Endothelial cell of hepatic sinusoid (primary cell): Measurements from ENCODE around the gene LYRM4.

Experiments
- in situ Hi-C: cut with HindIII; loops from 2 replicates; pipeline ENCODE4 v1.10.0; 2017; ENCODE audit warnings: low sequenced_read_pairs

Gene LYRM4

GRCh38 chr6:5282191-5282623 lies 21.5 kb upstream of the LYRM4 start:
- in situ Hi-C loops: no loop called here

DNA sequence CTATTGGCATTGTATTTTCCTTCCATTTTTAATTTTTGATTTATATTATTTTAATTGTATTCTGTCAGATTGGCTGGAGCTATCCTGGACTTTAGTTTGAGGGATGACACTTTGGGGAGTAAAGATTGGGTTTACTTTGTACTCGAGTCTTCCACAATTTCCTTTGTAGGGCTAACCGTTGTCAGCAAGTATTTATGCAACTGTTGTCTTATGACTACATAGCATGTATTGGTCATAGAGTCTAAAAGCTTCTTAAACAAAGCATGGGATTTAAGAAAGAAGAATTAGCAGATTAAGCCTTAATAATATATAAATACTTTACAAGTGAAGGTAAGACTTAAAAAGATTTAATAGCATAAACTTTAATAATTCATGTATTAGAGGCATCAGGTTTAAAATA lies 20.2 kb upstream of the LYRM4 start:
- in situ Hi-C loops: no loop called here

- in situ Hi-C loops: no loop called here
These were observed 19.2 kb upstream of the LYRM4 start for GRCh38 chr6:5279891-5280338.

GRCh38 chr6:5278565-5279120 lies 17.9 kb upstream of the LYRM4 start:
- in situ Hi-C loops: no loop called here

DNA sequence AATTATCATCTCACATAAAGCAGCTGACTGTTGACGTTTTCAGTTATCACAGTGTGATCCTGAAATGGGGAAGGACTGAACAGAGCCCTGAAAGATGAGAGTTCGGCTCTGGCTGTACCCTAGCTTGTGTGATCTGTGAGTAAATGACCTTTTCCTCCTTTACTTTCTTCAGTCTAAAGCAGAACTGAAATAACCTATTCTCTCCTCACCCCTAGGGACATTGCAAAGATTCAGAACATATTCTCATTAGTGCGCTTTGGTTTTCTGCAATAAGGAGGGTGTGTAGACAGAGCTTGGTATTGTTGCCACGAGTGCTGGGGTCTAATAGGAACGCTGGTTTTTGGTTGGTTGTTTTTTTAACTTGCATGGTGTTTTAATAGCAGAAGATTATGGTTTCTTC lies 17.3 kb upstream of the LYRM4 start:
- in situ Hi-C loops: no loop called here

GRCh38 chr6:5277589-5277988 lies 16.8 kb upstream of the LYRM4 start:
- in situ Hi-C loops: no loop called here

- in situ Hi-C loops: no loop called here
These were observed 15.8 kb upstream of the LYRM4 start for GRCh38 chr6:5276581-5276980.

DNA sequence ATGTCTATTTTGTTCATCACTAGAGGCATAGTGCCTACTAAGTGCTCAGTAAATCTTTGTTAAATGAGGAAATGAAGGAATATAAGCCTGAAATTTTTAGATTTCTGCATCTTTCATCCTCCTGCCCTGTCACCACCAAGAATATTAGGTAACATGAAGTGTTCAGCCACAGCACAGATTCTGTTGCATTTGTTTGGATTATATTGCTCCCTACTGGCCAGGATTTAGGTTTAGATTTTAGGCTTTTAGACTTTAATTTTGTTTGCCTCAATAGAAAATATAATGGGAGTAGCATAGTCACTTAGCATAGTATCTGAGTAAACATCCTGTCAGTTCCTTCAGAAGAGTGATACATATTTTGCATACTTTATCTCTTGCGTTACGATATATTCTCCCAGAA lies 14.7 kb upstream of the LYRM4 start:
- in situ Hi-C loops: no loop called here

DNA sequence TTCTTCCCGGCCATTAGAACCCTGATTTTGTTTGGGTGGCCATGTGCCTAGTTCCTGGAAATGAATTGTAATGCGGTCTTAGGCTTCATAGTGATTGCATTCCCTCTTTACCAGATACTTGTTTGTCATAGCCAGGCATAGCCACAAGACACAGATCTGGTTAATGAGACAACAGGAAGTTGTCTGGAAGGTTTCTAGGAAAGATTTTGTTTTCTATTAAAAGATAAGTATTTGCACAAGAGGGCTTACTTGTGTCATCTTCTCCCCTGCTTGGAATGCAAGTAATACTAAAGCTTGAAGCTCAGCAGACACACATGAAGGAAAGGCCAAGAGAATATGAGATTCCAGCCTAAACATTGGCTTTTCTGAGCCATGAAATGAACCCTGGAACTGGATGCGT lies 13.5 kb upstream of the LYRM4 start:
- in situ Hi-C loops: no loop called here

GRCh38 chr6:5271926-5272325 lies 11.2 kb upstream of the LYRM4 start:
- in situ Hi-C loops: no loop called here

DNA sequence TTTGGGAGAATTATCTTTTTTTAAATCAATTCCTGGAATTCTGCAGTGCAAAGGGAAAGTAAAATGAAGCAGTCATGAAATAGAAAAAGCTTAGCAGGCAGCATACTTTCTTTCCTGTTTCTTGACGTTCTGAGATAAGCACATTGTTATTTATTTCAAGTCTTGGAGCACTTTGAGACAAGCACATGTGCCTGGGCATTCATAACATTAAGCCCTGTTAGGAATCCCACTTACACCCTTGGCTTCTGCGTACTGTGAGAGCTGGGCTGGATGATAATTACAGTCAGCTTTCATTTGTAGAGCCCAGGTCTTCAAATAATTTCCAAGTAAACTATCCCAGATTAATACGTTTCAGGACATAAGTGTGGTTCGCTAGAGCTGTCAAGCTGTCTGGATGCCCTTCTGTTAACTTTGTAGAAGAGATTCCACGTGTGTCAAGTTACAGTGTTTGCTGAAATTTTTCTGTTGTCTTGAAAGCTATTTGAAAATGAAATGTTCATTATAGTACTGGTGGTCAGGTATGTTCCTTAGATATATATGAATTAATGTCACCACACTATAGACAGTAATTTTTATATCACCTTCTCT lies 9.4 kb upstream of the LYRM4 start:
- in situ Hi-C loops: no loop called here

- in situ Hi-C loops: no loop called here
These were observed 5.7 kb upstream of the LYRM4 start for GRCh38 chr6:5266423-5266822.

DNA sequence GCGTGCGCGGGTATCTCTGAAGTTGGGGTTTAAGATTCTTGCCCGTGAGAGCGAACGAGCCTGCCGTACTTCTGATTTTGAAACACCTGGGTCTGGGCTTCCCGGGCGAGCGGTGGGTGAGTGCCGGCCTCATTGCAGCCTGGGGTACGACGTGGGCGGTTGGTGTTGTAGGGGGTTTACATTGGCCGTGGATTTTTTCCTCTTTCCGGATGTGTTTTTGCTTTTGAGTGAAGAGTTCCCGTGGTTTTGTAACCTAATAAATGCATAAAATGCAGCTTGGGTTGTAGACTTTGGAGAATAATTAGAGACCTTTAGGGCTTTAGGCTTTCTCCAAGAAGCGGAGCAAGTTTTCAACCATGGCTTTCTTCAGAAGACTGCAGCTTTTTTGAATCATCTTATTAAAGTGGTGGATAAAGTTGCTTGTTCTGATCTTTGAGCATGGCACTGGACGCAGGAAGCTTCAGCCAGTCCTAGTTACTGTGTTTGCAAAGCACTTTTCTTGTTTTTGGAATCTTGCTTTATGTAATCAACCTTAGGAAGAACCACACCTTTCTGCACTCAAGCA lies 877 bp upstream of the LYRM4 start:
- in situ Hi-C loops: no loop called here

DNA sequence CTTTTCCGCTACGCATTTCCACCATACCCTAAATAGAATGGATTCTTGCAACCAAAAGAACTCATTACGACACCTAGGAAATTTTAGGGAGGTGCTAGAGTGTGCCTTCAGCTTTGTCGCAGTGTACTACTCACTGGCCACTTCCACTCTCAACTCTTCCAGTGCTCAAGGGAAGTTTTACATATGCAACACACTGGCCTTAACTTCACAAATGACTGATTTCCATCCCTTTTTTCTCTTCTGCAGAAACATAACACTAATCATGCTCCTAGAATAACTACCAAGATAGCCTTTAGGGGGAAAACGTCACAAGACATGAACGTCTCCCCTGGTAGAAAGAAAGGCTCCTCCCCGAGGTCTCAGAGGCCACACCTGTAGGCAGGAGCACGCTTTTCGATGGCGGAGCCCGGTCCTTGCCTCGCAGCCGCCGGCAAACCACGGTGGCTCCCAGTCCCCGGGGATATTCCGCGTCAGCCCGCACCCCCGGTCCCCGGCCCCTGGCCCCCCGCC lies 584 bp downstream of the LYRM4 start:
- in situ Hi-C loops: no loop called here

DNA sequence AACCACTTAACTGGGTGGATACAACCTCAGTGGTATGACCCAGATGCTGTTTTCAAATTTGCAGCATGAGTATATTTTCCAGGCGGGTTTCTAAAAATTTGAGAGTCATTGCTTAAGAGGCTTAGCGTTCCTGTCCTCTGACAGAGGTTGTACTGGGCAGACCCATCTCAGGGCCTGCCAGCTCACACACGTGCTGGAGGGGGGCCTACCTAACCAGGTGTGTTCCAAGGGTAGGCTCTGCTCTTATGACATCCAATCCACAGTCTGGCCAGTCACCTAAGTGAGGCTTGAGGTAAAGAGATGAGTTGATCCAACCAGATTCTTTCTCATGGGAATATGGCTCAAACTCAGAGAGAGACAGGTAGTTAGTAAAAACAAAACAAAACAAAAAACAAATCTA lies 1.3 kb downstream of the LYRM4 start:
- in situ Hi-C loops: no loop called here

DNA sequence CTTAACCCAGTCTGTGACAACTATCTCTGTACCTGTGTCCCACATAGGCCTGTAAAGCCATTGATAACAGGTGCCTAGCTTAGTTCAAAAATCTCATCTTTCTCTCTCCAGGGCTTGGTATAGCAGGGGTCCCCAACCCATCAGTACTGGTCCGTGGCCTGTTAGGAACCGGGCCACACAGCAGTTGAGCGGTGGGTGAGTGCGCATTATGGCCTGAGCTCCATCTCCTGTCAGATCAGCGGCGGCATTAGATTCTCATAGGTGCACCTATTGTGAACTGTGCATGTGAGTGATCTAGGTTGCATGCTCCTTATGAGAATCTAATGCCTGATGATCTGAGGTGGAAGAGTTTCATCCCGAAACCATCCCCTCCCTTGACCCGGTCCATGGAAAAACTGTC lies 3.4 kb downstream of the LYRM4 start:
- in situ Hi-C loops: no loop called here

GRCh38 chr6:5256952-5257351 lies 3.8 kb downstream of the LYRM4 start:
- in situ Hi-C loops: no loop called here

DNA sequence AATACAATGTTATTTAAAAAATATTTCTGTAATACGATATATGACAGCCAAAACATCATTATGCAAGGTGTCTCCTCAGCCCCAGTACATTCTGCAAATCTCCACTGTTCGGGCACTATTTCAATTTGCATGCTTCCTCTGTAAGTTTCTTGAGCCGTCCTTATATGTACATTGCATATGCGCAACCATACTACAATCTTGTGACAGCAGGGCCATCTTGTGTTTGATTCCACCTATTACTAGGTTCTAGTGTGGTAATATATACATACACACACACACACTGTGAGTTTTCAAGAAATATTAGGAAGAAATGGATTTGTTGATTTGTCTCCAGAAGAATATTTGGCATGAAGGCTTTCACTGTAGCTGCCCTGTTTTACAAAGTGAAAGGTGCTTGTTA lies 9.8 kb downstream of the LYRM4 start:
- in situ Hi-C loops: no loop called here

DNA sequence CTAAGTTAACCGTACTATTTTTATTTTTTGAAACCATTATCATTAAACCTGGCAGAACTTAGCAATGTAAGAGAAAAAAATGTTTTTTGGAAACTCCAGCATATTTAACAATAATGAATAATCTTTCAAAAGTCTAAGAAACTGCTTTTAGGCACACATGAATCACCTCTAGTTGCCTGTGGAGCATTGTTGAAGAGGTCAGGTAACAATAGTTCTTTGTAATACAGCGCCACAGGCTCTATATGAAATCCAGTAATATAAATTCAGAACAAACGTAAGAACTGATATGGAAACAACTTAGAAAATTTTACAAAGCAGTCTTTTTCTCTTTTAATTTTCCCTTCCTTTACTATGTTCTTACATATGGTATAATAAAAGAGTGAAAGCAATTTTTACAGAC lies 10.3 kb downstream of the LYRM4 start:
- in situ Hi-C loops: no loop called here

GRCh38 chr6:5249451-5250122 lies 11.2 kb downstream of the LYRM4 start:
- in situ Hi-C loops: no loop called here

GRCh38 chr6:5248302-5249098 lies 12.2 kb downstream of the LYRM4 start:
- in situ Hi-C loops: no loop called here
